ENCODE measurements around the gene ASAP2. TPM values are rescaled to one million over a fixed set of nuclear protein-coding genes. Genes with fewer than 3 reads are reported as not detected.

ASAP2 gene
- polyA plus RNA-seq, 4 donors = 50.3 to 63.5 (median 58.3) TPM

GRCh38 chr2:9366026-9366425, 159.4 kb downstream of the ASAP2 start:
- DNase-seq (ENCODE audit: low read depth in 4 of 4, low spot score in 3 of 4) = no peak

- DNase-seq (ENCODE audit: low read depth in 4 of 4, low spot score in 3 of 4) = no peak
Measured at GRCh38 chr2:9370746-9371145, 164.1 kb downstream of the ASAP2 start.

- DNase-seq (ENCODE audit: low read depth in 4 of 4, low spot score in 3 of 4) = no peak
Measured at GRCh38 chr2:9373047-9373446, 166.4 kb downstream of the ASAP2 start.

GRCh38 chr2:9373476-9373875, 166.9 kb downstream of the ASAP2 start:
- DNase-seq (ENCODE audit: low read depth in 4 of 4, low spot score in 3 of 4) = no peak

- no peak for DNase-seq (ENCODE audit: low read depth in 4 of 4, low spot score in 3 of 4)
Measured at GRCh38 chr2:9374071-9374730, 167.6 kb downstream of the ASAP2 start.

- DNase-seq (ENCODE audit: low read depth in 4 of 4, low spot score in 3 of 4) = no peak
Measured at GRCh38 chr2:9375857-9376428, 169.3 kb downstream of the ASAP2 start.

- DNase-seq (ENCODE audit: low read depth in 4 of 4, low spot score in 3 of 4) = no peak
Measured at GRCh38 chr2:9377461-9378097, 171.0 kb downstream of the ASAP2 start.

GRCh38 chr2:9378433-9379390, 172.1 kb downstream of the ASAP2 start:
- no peak for DNase-seq (ENCODE audit: low read depth in 4 of 4, low spot score in 3 of 4)

GRCh38 chr2:9379391-9379755, 172.8 kb downstream of the ASAP2 start:
- no peak for DNase-seq (ENCODE audit: low read depth in 4 of 4, low spot score in 3 of 4)

GRCh38 chr2:9380702-9381628, 174.4 kb downstream of the ASAP2 start:
- DNase-seq (ENCODE audit: low read depth in 4 of 4, low spot score in 3 of 4) = no peak

- no peak for DNase-seq (ENCODE audit: low read depth in 4 of 4, low spot score in 3 of 4)
Measured at GRCh38 chr2:9382604-9383235, 176.1 kb downstream of the ASAP2 start.

- DNase-seq (ENCODE audit: low read depth in 4 of 4, low spot score in 3 of 4) = no peak
Measured at GRCh38 chr2:9384521-9384920, 177.9 kb downstream of the ASAP2 start.

GRCh38 chr2:9385841-9386240, 179.2 kb downstream of the ASAP2 start:
- no peak for DNase-seq (ENCODE audit: low read depth in 4 of 4, low spot score in 3 of 4)

GRCh38 chr2:9388199-9388681, 181.6 kb downstream of the ASAP2 start:
- no peak for DNase-seq (ENCODE audit: low read depth in 4 of 4, low spot score in 3 of 4)

- DNase-seq (ENCODE audit: low read depth in 4 of 4, low spot score in 3 of 4) = no peak
Measured at GRCh38 chr2:9388950-9389911, 182.6 kb downstream of the ASAP2 start.

GRCh38 chr2:9390151-9390850, 183.7 kb downstream of the ASAP2 start:
- no peak for DNase-seq (ENCODE audit: low read depth in 4 of 4, low spot score in 3 of 4)

- no peak for DNase-seq (ENCODE audit: low read depth in 4 of 4, low spot score in 3 of 4)
Measured at GRCh38 chr2:9390991-9391390, 184.4 kb downstream of the ASAP2 start.
